GM19351 (cell line): ENCODE data around the gene CPNE2.

Experiments used
- ATAC-seq: cut with Tn5 transposase; IDR thresholded peaks from one replicate; pipeline ENCODE4 v1.9.1; 2021; ENCODE audit warnings: mild to moderate bottlenecking, moderate library complexity; ENCODE audit not compliant: unreplicated experiment

CPNE2 gene

DNA sequence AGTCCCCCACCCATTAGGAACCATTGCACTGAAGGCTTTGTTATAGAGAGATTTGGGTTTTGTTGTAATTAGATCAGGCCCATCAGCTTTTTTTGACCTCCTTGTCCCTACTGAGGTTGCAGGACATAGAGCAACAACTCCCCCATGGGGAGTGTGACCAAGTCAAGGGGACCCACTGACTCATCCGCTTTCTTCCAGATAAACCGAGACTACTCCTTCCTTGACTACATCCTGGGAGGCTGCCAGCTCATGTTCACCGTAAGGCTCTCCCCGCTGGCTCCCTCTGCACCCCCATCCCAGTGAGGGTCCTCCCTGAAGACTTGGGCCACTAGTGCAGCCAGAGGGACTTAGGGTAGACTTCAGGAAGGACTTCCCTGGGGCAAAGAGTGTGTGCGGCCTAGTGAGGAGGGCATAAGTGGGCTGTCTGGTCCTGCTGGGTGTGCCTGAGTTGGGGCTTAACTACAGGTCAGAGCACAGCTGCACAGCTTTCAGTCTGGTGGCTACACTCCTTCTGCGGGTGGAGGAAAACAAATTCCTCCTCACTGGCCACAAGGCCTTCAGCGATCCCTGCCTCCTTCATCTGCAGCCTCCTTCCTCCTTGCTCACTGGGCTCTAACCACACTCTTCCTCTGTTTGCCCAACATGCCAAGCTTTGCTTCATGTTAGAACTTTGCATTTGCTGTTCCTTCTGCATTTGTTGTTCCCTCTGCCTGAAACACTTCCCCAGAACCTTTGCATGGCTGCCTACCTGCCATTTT lies 31.0 kb downstream of the CPNE2 start:
- no peak for ATAC-seq

DNA sequence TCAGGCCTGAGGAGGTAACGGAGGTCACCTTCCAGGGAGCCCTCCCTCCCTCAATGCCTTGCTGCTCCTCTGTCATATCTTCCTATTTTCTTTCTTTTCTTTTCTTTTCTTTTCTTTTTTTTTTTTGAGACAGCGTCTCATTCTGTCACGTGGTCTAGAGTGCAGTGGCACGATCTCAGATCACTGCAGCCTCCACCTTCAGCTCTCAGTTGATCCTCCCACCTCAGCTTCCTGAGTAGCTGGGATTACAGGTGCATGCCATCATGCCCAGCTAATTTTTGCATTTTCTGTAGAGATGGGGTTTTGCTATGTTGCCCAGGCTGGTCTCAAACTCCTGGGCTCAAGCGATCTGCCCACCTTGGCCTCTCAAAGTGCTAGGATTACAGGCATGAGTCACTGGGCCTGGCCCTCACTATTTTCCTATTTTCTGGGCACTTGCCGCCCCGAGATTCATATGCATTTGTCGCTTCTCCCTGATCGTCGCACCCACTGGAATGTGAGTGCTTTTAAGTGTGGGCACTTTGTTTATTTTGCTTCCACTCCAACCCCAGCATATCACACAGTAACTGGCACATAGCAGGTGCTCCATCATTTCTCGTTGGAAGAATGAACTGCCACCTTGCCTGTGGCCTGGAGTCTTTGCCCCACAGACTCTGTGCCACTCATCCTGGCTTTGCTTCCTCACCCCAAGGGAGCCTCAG lies 31.7 kb downstream of the CPNE2 start:
- ATAC-seq: no peak

DNA sequence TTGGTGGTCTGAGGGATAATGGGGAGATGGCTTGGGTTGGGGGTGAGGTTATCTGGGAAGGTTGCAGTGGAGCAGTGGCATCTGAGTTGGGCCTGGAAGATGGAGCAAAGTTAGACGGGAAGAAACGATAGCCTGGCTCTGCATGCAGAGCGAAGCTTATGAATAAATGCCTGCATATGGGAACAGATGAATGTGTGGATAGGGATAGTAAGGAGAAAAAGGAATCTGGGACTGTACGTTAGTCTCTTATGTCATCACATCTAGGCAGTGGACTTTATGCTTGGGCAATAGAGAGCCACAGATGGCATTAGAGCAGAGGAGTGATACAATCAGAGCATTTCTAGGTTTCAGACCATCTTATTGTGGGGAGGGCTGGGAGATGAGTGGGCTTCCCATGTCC lies 33.0 kb downstream of the CPNE2 start:
- no peak for ATAC-seq

DNA sequence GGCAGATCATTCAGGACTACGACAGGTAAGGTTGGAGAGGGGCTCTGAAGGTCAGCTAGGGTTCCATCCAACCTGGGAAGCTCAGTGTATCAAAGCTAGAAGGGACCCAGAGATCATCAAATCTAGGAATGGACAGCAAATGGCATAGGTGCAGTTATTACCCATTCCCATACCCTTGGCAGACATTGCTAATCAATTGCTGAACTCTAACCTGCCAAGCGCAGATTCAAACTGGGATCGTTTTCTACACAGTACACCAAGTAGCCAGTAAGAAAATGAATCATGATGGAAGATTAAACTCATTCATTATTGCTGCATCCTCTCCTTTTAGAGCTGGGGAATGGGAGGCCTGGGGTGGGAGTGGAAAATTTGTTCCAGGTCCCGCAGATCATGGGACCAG lies 33.6 kb downstream of the CPNE2 start:
- ATAC-seq: no peak

DNA sequence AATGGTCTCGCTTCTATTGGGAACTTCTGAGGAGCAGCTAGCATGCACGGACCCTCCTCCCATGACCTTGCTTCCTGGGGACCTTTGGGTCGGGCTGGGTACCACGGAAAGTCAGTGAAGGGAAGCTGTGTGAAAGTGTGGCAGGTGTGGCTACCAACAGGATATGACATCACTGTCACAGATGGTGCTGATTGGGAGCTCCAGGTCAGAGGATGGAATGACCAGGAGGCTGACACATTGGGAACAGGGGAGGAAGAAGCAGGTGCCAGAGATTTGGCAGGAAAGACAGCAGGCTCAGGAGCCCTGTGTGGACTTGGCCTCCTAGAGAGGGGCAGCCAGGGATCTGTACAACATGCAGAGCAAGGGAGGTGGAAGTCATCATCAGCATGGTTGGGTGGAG lies 34.0 kb downstream of the CPNE2 start:
- ATAC-seq: no peak

DNA sequence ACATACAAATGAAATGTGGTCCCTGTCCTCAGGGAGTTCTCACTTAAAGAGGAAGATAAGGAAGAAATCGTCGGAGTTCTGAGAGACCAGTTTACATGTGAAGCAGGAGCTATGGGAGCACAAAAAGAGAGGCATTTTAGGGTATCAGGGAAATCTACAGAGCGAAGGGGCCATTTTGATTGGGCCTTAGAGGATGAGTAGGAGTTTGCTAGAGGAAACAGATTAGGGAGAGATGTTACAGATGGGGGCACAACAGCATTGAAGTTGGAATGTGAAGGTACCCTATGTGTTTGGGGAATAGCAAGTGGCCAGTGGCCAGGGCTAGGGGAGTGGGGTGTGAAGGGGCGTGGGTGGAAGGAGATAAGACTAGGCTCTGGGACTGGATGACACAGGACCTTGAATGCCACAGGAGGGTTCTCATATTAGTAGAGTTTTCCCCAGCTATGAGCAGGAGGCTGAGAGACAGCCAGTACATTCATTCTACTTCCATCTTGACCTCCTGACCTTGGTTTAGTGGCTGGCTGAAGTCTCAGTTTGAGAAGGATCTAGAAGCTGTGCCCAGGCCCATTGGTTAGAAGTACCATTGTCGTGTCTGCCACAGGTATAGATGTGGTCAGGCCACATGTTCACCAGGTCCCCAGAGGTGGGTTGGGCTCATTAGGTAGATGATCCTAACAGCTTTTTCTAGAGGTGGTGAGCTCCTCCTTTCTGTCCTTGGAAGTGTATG lies 34.8 kb downstream of the CPNE2 start:
- no peak for ATAC-seq

DNA sequence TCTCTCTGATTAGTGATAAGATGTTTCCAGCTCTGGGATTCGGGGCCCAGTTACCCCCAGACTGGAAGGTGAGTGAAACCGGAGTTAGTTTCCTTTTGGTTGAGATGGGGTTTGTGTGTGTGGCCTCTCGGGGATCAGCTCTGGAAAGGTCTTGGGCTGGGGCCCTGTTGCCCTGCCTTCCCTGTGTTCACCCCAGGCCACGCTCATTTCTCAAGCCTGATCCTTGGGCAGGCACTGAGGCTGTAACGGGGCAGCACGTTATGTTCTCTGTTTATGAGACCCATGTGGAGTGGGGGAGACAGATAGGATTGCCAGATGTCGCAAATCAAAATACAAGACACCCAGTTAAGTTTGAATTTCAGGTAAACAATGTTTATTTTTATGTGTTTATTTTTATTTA lies 35.5 kb downstream of the CPNE2 start:
- no peak for ATAC-seq

DNA sequence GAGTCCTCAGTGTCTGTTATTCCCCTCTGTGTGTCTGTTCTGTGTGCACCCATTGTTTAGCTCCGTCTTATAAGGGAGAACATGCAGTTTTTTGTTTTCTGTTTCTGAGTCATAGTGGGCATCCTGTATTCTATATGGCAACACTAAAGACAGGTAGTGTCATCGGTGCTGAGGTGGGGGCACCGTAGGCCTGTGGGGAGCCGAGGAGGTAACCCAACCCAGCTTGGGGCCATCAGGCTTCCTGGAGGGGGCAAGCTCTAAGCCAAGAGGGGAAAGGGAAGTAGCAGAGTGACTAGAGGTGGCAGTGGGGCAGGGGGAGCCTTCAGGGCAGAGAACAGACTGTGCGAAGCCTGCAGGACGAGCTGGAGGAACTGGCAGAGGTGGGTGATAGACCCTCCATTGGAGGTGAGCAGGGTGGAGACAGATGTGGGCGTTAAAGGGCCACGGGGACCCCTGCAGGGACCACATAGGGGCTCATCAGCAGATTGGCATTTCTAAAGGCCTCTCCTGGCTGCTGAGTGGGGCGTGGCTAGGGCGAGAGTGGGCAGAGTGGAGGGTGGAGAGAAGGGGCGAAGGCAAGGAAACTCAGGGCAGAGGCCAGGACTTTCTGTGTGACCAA lies 36.5 kb downstream of the CPNE2 start:
- no peak for ATAC-seq

DNA sequence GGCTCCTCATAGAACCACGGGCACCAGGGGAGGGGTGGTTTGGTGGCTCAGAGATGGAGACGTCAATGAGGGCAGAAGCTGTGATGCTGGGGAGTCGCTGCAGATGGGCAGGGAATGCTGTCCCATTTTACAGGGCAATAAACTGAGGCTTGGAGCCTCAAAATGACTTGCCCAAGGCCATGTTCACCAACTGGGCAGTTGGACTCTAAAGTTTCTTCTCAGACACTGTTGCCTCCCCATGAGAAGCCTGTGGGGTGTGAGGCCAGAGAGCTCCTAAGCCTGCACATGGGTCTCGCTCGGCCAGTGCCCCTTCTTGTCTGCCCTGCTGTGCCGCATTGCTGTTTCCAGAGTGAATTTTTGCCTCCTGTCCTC lies 38.6 kb downstream of the CPNE2 start:
- no peak for ATAC-seq

DNA sequence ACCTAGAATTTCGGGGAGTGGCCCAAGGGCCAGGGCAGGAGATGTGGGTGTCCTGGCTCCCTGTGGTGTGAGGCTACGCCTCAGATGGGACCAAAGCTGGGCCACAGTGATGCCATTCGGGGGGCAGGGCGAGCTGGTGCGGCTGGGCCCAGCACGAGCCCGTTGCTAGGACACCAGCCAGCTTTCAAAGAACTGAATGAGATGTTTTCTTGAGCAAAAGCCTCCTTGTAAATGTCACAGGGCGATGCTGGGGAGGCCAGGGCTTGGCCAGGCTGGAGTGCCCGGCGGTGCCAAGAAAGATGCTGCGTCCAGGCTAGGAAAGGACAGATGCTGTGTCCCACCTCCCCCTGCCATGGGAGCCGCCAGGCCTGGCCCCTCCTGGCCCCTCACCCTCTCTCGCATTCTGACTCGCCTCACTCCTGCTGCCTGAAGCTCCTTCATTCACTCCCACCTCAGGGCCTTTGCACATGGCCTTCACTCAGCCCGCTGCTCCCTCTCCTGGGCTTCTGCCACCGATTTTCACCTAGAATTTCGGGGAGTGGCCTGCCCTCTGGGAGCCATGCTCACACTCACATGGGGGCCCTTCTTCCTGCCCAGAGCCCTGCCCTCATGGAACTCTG lies 39.1 kb downstream of the CPNE2 start:
- no peak for ATAC-seq

DNA sequence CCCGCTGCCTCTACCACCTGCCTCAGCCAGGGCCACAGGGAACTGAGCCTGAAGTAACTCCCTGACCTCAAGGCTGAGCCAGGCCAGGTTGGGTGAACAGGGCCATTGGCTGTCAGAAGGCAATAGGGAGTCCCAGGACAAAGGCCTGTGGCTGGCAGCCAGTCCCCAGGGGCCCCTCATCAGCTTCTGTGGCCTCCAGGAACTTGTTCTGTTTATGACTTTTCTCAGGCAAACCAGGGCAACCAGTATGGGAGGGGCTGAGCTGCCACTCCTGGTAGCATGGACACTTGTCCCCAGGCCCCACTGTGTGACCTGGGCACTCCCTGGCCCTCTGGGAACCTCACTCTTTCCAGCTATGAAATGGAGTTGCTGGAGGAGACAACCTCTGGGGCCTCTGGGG lies 40.1 kb downstream of the CPNE2 start:
- no peak for ATAC-seq

DNA sequence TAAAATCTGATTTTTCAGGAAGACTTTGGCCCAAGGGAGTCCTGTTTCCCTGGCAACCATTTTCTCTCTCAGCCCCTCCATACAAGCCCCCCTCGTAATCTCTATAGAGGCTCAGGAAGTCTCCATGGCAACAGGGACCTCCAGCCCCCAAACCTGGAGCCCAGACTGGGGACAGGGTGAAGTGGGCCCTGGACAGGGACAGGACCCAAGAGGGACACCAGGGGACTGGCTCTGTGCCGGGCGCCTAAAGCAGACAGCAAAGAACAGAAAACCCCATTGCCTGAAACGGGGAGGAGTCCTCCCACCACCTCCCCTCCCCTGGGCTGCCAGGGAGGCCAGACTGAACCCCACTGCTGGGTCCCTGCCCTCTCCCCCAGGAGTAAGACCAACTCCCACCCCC lies 40.6 kb downstream of the CPNE2 start:
- ATAC-seq: no peak

DNA sequence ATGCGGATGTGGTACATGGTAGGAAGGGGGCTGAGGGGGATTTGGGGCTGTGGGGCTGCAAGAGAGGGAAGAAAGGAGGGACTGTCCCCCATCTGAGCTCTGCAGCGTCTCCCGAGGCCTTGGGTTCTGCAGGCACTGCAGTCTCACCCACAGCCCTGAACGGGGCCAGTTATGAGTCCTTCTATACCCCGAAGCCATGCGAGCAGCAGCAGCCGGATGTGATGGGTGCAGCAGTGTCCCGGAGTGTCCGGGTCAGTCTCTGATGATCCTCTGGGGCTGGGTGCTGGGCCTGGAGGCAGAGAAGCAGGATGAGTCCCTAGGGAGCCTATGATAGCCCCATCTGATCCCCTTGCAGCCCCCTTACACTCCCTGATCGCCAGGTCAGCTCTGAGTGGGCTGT lies 41.5 kb downstream of the CPNE2 start:
- ATAC-seq: no peak

DNA sequence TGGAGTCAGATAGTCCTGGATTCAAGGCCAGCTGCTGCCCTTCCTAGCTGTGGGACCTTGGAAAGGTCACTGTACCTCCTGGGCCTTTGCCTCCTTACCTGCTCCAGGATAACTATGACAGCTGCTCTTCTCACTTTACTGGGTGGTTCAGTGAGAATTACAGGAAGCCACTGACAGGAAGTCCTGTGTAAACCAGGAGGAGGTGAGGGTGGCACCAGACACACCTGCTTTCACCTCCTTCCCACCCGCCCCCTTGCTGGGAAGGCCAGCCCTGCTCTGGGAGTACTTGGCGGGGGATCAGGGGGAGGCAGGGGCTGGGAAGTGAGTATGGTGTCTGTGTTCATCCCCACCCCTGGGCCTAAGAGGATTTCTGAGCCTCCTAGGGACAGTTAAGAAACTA lies 42.6 kb downstream of the CPNE2 start:
- no peak for ATAC-seq

DNA sequence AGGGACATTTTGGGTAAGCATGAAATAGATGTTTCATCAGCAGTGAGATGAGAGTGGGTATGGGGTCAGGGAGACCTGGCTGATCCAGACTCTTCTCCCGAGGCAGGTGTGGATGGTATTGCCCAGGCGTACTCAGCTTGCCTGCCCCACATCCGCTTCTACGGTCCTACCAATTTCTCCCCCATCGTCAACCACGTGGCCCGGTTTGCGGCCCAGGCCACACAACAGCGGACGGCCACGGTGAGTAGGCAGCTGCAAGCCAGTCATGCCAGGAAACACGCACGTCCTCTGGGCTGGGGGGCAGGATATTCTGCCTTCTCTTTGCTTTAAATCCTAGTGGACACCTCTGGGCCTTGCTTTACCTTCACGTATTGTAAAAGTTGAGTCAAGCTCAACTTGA lies 44.7 kb downstream of the CPNE2 start:
- no peak for ATAC-seq

DNA sequence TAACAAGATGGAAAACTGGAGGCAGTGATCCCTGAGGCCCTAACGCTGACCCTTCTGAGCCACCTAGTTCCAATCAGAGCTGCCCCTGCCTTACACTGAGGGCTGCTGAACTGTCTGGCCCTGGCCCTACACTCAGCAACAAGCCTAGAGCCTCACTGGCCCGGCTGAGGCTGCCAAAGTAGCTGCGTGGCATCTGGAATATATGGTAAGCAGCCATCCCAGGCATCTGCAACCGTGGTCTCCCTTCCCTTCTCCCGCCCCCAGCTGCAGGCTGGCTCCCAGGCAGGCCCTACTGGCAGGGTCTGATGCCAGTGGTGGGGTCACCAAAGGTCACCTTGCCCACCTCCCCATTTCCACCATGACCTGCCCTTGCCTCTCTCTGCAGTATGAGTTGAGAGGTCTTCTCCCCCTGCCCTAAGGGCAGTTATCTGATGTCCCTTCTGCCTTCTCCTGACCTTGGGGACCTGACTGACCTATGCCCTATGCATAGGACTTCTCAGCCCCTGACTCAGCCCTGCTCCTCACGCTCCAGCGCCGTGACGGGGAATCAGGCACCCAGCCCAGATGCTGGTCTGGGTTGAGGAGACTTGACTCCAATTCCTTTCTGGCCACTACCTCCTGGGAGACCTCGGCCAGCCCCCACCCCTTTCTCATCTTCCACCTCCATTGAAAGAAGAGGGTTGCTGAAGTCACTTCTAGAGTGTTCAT lies 45.3 kb downstream of the CPNE2 start:
- ATAC-seq: no peak

DNA sequence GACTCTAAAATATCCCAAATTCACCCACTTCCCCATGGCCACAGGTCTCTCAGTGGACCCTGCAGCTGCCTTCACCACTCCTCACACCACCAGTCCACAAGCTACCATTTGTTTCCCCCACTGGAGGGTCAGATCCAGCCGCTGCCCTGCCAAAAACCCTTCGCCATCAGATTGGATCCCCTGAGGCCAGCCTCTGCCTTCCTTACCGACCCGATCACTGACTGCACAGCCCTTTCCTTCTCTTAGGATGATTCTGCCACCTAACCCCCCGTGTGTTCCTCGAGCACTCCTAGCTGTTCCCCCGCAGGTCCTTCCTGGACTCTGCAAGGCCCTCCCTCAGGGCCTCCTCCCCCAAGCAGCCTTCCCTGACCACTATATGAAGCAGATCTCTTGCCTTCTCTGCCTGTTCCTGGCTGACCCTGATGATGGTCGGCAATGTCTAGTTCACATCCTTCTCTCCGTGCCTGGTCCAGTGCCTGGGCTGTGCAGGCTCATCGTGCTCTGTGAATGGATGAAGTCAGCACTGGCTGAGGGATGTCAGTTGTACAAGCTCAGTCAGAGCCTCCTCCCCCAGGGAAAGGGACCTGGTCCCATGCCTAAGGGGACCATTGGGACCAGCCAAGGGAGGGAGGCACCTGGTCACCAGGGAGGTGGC lies 46.0 kb downstream of the CPNE2 start:
- no peak for ATAC-seq

DNA sequence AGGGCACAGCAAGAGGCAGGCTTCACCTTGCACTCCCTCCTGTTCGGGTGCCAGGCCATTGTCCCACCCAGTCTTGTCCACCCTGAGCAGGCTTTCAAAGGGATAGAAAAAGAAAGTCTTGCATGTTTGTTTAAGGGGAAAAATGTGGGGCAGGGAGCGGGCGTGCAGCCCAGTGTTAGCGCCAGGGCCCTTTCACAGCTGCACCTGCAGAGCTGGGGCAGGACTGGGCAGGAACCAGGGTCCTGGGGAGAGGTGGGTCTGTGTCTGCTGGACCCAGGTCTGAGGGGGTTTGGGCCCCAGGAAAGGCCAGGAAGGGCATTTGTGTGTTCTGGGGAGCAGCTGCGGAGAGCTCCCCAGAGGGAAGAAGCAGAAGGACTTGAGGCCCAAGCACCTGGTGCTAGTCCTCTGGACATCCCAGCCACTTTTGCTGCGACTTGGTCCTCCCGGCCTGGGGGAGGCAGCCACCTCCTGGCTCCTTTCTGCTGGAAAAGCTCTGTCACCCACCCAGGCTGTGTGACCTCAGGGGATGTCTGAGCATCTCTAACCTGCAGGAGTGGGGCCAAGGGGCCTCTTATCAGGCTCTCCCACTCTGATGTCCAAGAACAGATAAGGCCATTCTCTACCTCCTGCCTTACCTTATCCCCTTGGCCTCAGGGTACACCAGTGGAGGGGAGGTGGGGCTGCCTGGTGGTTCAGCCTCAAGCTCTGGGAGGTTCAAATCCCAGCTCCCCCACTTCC lies 48.7 kb downstream of the CPNE2 start:
- no peak for ATAC-seq

DNA sequence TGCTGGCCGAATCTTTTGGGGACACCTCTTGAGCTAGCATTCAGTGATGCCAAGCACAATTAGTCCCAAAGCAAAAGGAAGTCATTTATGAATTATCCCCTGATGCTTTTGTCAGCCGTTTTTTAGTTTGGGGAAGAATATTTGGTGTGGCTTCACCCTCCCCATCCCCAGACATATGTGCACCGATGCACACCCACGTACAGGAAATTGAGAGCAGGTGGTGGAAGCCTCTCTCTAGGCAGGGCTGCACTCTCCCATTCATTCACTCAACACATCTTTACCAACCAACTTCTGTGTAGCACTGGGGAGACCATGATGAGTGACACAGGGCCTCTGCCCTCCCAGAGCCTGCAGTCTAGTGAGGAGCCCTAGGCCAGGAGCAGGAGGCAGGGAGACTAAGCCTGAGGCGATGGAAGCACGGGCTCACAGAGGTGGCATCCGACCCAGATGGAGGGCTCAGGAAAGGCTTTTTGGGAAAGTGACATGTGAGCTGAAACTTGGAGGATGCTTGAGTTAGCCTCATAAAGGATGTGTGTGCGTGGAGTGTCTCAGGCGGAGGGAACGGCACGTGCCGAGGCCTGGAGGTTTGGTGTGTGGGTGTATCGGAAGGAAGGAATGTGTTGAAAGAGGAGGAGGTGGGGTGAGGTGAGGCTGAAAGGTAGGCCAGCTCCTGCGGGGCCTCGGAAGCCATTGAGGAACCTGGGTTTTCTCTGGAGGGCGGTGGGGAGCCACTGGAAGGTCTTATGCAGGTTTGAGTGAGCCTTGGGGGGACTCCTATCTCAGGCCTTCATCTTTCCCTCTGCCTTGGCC lies 49.6 kb downstream of the CPNE2 start:
- ATAC-seq: no peak
